ENCODE data around the gene MROH2A.

The MROH2A gene

GRCh38 chr2:233882353-233882752 lies 104.2 kb downstream of the MROH2A start:
- H3K4me3 ChIP-seq (ENCODE audit: low read depth, low read length), result no peak overlapping the region
- no peak for TF ChIP-seq CTCF (IDR thresholded peaks at IDR 0.05; ENCODE audit: borderline replicate concordance, insufficient read depth, low read depth, low read length)
